GM12873 (cell line): ENCODE data around the gene SAMD15.

ENCODE experiments used
- CTCF ChIP-seq: IDR thresholded peaks from 2 replicates; pipeline ENCODE4 v1.5.1; 2012; ENCODE audit warnings: low read depth, mild to moderate bottlenecking, moderate library complexity, low read length, control low read depth; ENCODE audit not compliant: insufficient read depth; ENCODE audit errors: missing control alignments

The SAMD15 gene

GRCh38 chr14:77439861-77440260 lies 62.7 kb downstream of the SAMD15 start:
- TF ChIP-seq CTCF: no peak
